Measurements from ENCODE around the gene RASA3. TPM values are rescaled to one million over a fixed set of nuclear protein-coding genes. Genes with fewer than 3 reads are reported as not detected.

Gene RASA3
- total RNA-seq, 6 experiments from 2014 or later, result 3.5 to 7.9 (median 4.6) TPM

GRCh38 chr13:113996912-113997745 is 135.3 kb downstream of the RASA3 start:
- H3K9me3 ChIP-seq, result no peaks in the 10 kb centered on the region
- peak in 2 of 3 donors; percentile 14 to 29 for DNase-seq
- no peak overlapping the region for H3K4me3 ChIP-seq
- intact Hi-C loops (cut with DNase I), result no loop called here
- no peak overlapping the region for H3K27ac ChIP-seq
- no peaks in the 10 kb centered on the region for H3K27me3 ChIP-seq
- ATAC-seq, result no peak
- no peaks in the 10 kb centered on the region for H3K36me3 ChIP-seq
- no peaks in the 10 kb centered on the region for H3K4me1 ChIP-seq
- TF ChIP-seq POLR2A (IDR thresholded peaks at IDR 0.05) (no peak), CTCF (IDR thresholded peaks at IDR 0.05) (no peak)
- 74% methylated on average over 6 of the region's 13 CpGs for WGBS (ENCODE audit: insufficient coverage, low coverage, low lambda C conversion rate, missing lambda C conversion rate)

GRCh38 chr13:113996081-113996911 is 136.1 kb downstream of the RASA3 start:
- H3K9me3 ChIP-seq, result no peaks in the 10 kb centered on the region
- H3K4me3 ChIP-seq, result no peak overlapping the region
- no peaks in the 10 kb centered on the region for H3K27me3 ChIP-seq
- ATAC-seq (no peak), DNase-seq (peak in 2 of 3 donors; percentile 16 to 49)
- no peaks in the 10 kb centered on the region for H3K36me3 ChIP-seq
- no CpG with 5 or more reads among the region's 38 CpGs for WGBS (ENCODE audit: insufficient coverage, low coverage, low lambda C conversion rate, missing lambda C conversion rate)
- TF ChIP-seq CTCF (IDR thresholded peaks at IDR 0.05) (no peak), POLR2A (IDR thresholded peaks at IDR 0.05) (no peak)
- intact Hi-C loops (cut with DNase I), result no loop called here
- no peak overlapping the region for H3K27ac ChIP-seq
- no peaks in the 10 kb centered on the region for H3K4me1 ChIP-seq

- no peaks in the 10 kb centered on the region for H3K9me3 ChIP-seq
- no peak for TF ChIP-seq POLR2A (IDR thresholded peaks at IDR 0.05)
- TF ChIP-seq CTCF (IDR thresholded peaks at IDR 0.05), result no peak
- H3K27me3 ChIP-seq, result no peaks in the 10 kb centered on the region
- 86% methylated on average over 7 of the region's 23 CpGs for WGBS (ENCODE audit: insufficient coverage, low coverage, low lambda C conversion rate, missing lambda C conversion rate)
- H3K36me3 ChIP-seq, result peaks cover 0 to 5% (median 2%) of the 10 kb centered on the region in 4 donors
- intact Hi-C loops (cut with DNase I), result no loop called here
- no peak overlapping the region for H3K27ac ChIP-seq
- no peaks in the 10 kb centered on the region for H3K4me1 ChIP-seq
- DNase-seq (peak in 2 of 3 donors; percentile 13 to 40), ATAC-seq (no peak)
- no peak overlapping the region for H3K4me3 ChIP-seq
Measured at GRCh38 chr13:113995051-113995601, 137.3 kb downstream of the RASA3 start.

- H3K27ac ChIP-seq, result no peak overlapping the region
- no peaks in the 10 kb centered on the region for H3K9me3 ChIP-seq
- DNase-seq (peak in 2 of 3 donors; percentile 8 to 22), ATAC-seq (no peak)
- intact Hi-C loops (cut with DNase I), result no loop called here
- no peaks in the 10 kb centered on the region for H3K4me1 ChIP-seq
- H3K27me3 ChIP-seq, result no peaks in the 10 kb centered on the region
- WGBS (ENCODE audit: insufficient coverage, low coverage, low lambda C conversion rate, missing lambda C conversion rate), result 78% methylated on average over 18 of the region's 21 CpGs
- H3K4me3 ChIP-seq, result no peak overlapping the region
- TF ChIP-seq POLR2A (IDR thresholded peaks at IDR 0.05) (no peak), CTCF (IDR thresholded peaks at IDR 0.05) (no peak)
- peaks cover 0 to 6% (median 2%) of the 10 kb centered on the region in 4 donors for H3K36me3 ChIP-seq
Measured at GRCh38 chr13:113992276-113993005, 140.0 kb downstream of the RASA3 start.

All from right lobe of liver (tissue), 6 donors.